Left ventricle myocardium inferior (tissue), 1 donor: ENCODE measurements around the gene GRIP2. TPM values are rescaled to one million over a fixed set of nuclear protein-coding genes. Genes with fewer than 3 reads are reported as not detected.

Source experiments
- DNase-seq: peaks from one replicate; pipeline ENCODE4 v3.0.0-alpha.2; 2020
- H3K27ac ChIP-seq: fragments of 200-600 bp; replicated peaks from 2 replicates; pipeline ENCODE4 v1.8.0; 2021
- H3K27me3 ChIP-seq: fragments of 200-600 bp; 2 replicates; pipeline ENCODE4 v1.8.0; 2021; ENCODE audit warnings: low read depth
- H3K36me3 ChIP-seq: fragments of 200-600 bp; 2 replicates; pipeline ENCODE4 v1.8.0; 2021
- H3K4me1 ChIP-seq: fragments of 200-600 bp; 2 replicates; pipeline ENCODE4 v1.8.0; 2021
- H3K4me3 ChIP-seq: fragments of 200-600 bp; 2 replicates; pipeline ENCODE4 v1.8.0; 2021; ENCODE audit warnings: mild to moderate bottlenecking, moderate library complexity
- H3K9me3 ChIP-seq: fragments of 200-600 bp; replicated peaks from 2 replicates; pipeline ENCODE4 v1.8.0; 2021
- CTCF ChIP-seq: fragments of 200-600 bp; IDR thresholded peaks from 2 replicates; pipeline ENCODE4 v1.8.0; 2021; ENCODE audit warnings: antibody characterized with exemption, mild to moderate bottlenecking, borderline replicate concordance
- intact Hi-C: fragments of 100-400 bp; cut with micrococcal nuclease; formaldehyde crosslinking; loops from one replicate; pipeline ENCODE4 v1.11.0; 2022
- total RNA-seq: library from RNA; stranded (reverse); fragmentation: NEBNext Ultra II Directional; extraction: Animal tissue kit (Norgen Biotek cat#: 25700); gene quantifications from one replicate; pipeline ENCODE4 v1.2.1, GENCODE V29; 2021
- donor health status: DM: no; HTN: yes; CAD: no; lungs with severe emphysema.

The GRIP2 gene
- total RNA-seq, 1 donor from 2014 or later = 59.1 TPM

DNA sequence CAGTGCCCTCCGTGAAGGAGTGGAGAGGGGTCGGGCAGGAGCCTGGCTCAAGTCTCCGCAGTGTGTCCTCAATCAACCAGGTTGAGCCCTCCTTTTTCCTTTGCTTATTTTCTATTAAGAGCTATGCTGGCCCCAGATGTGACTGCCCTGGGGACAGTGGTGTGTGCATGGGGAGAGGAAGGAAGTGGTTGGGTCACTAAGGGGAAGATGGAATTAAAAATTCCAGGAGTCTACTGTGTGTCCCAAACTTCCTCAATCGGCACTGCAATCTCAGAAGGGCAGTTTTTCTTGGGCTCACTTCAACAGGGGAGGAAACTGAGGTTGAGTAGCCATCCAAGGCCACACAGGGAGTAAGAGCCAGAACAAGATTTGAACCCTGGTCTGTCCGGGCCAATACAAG is 13.7 kb upstream of the GRIP2 start:
- H3K4me1 ChIP-seq = peaks cover 31% of the 10 kb centered on the region
- DNase-seq = no peak
- no peak overlapping the region for H3K4me3 ChIP-seq
- no peaks in the 10 kb centered on the region for H3K36me3 ChIP-seq
- TF ChIP-seq CTCF = no peak
- H3K27ac ChIP-seq = no peak overlapping the region
- H3K9me3 ChIP-seq = no peaks in the 10 kb centered on the region
- H3K27me3 ChIP-seq = peaks cover 23% of the 10 kb centered on the region
- intact Hi-C loops = no loop called here

GRCh38 chr3:14552717-14553116 is 12.6 kb upstream of the GRIP2 start:
- no peak for TF ChIP-seq CTCF
- Histone ChIP-seq H3K27me3 (peaks cover 23% of the 10 kb centered on the region), H3K4me3 (no peak overlapping the region), H3K4me1 (peaks cover 39% of the 10 kb centered on the region), H3K27ac (no peak overlapping the region), H3K36me3 (no peaks in the 10 kb centered on the region), H3K9me3 (no peaks in the 10 kb centered on the region)
- no peak for DNase-seq
- intact Hi-C loops = no loop called here

- Histone ChIP-seq H3K9me3 (no peaks in the 10 kb centered on the region), H3K27ac (no peak overlapping the region), H3K27me3 (peaks cover 23% of the 10 kb centered on the region), H3K4me3 (no peak overlapping the region), H3K36me3 (no peaks in the 10 kb centered on the region), H3K4me1 (peaks cover 40% of the 10 kb centered on the region)
- intact Hi-C loops = no loop called here
- TF ChIP-seq CTCF = no peak
- no peak for DNase-seq
These were observed 12.0 kb upstream of the GRIP2 start for GRCh38 chr3:14552041-14552648.

DNA sequence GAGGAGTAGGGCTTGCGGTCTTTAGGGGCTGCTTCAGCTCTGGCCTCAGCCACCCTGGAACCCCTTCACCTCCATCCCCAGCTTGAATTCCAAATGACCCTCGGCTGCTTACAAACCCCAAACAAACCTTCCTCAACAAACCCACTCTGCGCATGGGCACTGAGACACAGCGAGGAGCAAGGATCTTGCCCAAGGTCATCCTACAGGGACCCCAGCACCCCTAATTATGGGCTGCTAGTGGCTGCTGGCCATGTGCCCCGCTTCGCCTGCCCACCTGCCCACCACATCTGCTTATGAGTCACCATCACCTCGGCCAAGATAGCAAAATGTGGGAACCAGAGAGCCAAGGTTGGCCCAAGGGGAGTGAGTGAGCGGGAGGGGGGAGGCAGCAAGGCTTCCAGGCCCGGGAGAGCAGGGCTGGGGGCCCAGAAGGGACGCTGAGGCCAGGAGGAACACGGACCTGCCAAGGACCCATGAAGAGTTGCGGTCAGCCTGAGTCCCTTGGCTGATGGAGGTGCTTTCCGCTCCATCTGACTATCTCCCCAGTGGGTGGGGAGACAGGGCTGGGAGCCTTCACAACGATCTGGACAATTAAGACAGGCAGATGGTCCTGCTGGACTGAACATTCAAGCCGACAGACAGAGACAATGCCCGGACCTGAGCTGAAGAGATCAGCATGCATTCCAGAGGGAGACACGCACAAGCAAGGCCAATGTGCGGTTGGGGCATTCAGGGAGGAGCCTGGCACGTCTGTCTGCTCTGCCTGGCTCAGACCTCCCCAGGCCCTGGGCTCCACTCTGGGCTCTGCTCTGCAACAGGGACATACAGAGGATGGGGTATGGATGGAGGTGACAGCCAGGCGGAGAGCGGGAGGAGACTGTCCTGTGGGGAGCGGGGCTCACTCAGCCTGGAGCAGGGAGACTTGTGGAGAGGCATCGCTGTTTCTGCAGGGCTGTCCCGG is 10.8 kb upstream of the GRIP2 start:
- Histone ChIP-seq H3K27me3 (peaks cover 18% of the 10 kb centered on the region), H3K4me3 (no peak overlapping the region), H3K36me3 (no peaks in the 10 kb centered on the region), H3K4me1 (peaks cover 33% of the 10 kb centered on the region), H3K27ac (no peak overlapping the region), H3K9me3 (no peaks in the 10 kb centered on the region)
- intact Hi-C loops = no loop called here
- DNase-seq = no peak
- TF ChIP-seq CTCF = no peak

DNA sequence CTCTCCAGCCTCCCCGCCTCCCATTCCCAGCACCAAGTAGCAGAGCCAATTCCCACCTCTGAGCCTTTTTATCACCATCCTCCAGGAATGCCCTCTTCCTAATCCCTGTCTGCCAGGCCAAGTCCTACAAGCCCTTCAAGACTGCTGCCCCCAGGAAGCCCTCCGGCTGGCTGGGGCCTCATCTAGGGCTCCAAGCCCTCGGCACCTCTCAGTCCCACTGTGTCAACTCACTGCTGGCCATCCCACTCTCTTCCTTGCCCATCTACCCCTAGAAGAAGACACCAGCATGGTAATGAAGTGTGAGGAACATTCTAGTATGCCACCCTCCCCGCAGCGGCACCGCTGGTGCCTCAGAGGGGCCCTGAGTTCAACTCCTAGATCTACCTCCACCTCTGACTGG is 10.0 kb upstream of the GRIP2 start:
- intact Hi-C loops = no loop called here
- no peak for TF ChIP-seq CTCF
- Histone ChIP-seq H3K36me3 (no peaks in the 10 kb centered on the region), H3K27me3 (peaks cover 10% of the 10 kb centered on the region), H3K9me3 (no peaks in the 10 kb centered on the region), H3K4me3 (no peak overlapping the region), H3K4me1 (peaks cover 26% of the 10 kb centered on the region), H3K27ac (no peak overlapping the region)
- DNase-seq = no peak
